ENCODE measurements around the gene FEM1A. TPM values are rescaled to one million over a fixed set of nuclear protein-coding genes. Genes with fewer than 3 reads are reported as not detected.

Gene FEM1A
- total and polyA plus RNA-seq, 9 of the 15 experiments (the other 6 are each of a cell fraction or from before 2014, with no cell fraction given) = 0.08 to 19.0 (median 6.8) TPM

DNA sequence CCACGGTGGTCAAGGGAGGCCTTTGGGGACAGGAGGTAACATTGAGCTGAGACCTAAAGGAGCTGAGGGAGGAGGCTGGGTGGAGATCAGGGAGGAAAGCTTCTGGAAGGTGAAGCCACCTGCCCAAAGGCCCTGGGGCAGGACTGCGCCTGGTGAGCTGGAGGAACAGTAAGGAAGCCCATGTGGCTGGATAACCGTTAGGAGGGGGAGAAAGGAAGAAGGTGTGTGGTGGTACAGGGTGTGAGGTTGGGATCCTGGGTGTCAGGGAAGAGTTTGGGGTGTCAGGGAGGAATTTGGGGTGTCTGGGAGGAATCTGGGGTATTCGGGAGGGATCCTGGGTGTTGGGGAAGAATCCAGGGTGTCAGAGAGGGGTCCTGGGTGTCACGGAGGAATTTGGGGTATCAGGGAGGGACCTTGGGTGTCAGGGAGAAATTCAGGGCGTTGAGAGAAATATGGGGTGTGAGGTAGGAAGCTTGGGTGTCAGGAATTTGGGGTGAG, 39.3 kb downstream of the FEM1A start (continued):
- TF ChIP-seq, protein P1, sequence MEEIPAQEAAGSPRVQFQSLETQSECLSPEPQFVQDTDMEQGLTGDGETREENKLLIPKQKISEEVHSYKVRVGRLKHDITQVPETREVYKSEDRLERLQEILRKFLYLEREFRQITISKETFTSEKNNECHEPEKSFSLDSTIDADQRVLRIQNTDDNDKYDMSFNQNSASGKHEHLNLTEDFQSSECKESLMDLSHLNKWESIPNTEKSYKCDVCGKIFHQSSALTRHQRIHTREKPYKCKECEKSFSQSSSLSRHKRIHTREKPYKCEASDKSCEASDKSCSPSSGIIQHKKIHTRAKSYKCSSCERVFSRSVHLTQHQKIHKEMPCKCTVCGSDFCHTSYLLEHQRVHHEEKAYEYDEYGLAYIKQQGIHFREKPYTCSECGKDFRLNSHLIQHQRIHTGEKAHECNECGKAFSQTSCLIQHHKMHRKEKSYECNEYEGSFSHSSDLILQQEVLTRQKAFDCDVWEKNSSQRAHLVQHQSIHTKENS (CRISPR knock-in tag; IDR thresholded peaks at IDR 0.05) = no peak
- TF ChIP-seq ZNF445 (CRISPR knock-in tag; IDR thresholded peaks at IDR 0.05; ENCODE audit: low read depth) (no peak), TRIM24 (IDR thresholded peaks at IDR 0.05) (peak in 1 of 2 experiments; percentile 65; a peak in 3 of 4 replicates), NFRKB (IDR thresholded peaks at IDR 0.05; ENCODE audit: low read depth) (no peak), ZNF444 (CRISPR knock-in tag; IDR thresholded peaks at IDR 0.05) (no peak), SMARCB1 (IDR thresholded peaks at IDR 0.05; ENCODE audit: insufficient read length, low read depth) (no peak), PTTG1 (tag; IDR thresholded peaks at IDR 0.05; ENCODE audit: low read depth) (no peak), PHF21A (IDR thresholded peaks at IDR 0.05; ENCODE audit: borderline replicate concordance, low read depth) (0 out of 2 replicates have a peak, but pooled peaks have one; percentile 18), EHMT2 (IDR thresholded peaks at IDR 0.05) (no peak), ZFX (CRISPR knock-in tag; IDR thresholded peaks at IDR 0.05) (no peak), POLR2H (tag; IDR thresholded peaks at IDR 0.05; ENCODE audit: low read depth) (no peak), RBM17 (IDR thresholded peaks at IDR 0.05; ENCODE audit: borderline replicate concordance, low read depth, low read length) (no peak), TARDBP (IDR thresholded peaks at IDR 0.05) (no peak), MBD2 (IDR thresholded peaks at IDR 0.05; ENCODE audit: borderline replicate concordance, low read depth) (no peak)
- TF ChIP-seq, protein P2, sequence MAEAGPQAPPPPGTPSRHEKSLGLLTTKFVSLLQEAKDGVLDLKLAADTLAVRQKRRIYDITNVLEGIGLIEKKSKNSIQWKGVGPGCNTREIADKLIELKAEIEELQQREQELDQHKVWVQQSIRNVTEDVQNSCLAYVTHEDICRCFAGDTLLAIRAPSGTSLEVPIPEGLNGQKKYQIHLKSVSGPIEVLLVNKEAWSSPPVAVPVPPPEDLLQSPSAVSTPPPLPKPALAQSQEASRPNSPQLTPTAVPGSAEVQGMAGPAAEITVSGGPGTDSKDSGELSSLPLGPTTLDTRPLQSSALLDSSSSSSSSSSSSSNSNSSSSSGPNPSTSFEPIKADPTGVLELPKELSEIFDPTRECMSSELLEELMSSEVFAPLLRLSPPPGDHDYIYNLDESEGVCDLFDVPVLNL (CRISPR knock-in tag; IDR thresholded peaks at IDR 0.05; ENCODE audit: low read depth) = no peak
- TF ChIP-seq, protein P3, sequence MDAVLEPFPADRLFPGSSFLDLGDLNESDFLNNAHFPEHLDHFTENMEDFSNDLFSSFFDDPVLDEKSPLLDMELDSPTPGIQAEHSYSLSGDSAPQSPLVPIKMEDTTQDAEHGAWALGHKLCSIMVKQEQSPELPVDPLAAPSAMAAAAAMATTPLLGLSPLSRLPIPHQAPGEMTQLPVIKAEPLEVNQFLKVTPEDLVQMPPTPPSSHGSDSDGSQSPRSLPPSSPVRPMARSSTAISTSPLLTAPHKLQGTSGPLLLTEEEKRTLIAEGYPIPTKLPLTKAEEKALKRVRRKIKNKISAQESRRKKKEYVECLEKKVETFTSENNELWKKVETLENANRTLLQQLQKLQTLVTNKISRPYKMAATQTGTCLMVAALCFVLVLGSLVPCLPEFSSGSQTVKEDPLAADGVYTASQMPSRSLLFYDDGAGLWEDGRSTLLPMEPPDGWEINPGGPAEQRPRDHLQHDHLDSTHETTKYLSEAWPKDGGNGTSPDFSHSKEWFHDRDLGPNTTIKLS (IDR thresholded peaks at IDR 0.05; ENCODE audit: borderline replicate concordance, low read depth) = no peak
- TF ChIP-seq, protein P4, sequence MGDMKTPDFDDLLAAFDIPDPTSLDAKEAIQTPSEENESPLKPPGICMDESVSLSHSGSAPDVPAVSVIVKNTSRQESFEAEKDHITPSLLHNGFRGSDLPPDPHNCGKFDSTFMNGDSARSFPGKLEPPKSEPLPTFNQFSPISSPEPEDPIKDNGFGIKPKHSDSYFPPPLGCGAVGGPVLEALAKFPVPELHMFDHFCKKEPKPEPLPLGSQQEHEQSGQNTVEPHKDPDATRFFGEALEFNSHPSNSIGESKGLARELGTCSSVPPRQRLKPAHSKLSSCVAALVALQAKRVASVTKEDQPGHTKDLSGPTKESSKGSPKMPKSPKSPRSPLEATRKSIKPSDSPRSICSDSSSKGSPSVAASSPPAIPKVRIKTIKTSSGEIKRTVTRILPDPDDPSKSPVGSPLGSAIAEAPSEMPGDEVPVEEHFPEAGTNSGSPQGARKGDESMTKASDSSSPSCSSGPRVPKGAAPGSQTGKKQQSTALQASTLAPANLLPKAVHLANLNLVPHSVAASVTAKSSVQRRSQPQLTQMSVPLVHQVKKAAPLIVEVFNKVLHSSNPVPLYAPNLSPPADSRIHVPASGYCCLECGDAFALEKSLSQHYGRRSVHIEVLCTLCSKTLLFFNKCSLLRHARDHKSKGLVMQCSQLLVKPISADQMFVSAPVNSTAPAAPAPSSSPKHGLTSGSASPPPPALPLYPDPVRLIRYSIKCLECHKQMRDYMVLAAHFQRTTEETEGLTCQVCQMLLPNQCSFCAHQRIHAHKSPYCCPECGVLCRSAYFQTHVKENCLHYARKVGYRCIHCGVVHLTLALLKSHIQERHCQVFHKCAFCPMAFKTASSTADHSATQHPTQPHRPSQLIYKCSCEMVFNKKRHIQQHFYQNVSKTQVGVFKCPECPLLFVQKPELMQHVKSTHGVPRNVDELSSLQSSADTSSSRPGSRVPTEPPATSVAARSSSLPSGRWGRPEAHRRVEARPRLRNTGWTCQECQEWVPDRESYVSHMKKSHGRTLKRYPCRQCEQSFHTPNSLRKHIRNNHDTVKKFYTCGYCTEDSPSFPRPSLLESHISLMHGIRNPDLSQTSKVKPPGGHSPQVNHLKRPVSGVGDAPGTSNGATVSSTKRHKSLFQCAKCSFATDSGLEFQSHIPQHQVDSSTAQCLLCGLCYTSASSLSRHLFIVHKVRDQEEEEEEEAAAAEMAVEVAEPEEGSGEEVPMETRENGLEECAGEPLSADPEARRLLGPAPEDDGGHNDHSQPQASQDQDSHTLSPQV (IDR thresholded peaks at IDR 0.05) = no peak
- TF ChIP-seq, protein P5, sequence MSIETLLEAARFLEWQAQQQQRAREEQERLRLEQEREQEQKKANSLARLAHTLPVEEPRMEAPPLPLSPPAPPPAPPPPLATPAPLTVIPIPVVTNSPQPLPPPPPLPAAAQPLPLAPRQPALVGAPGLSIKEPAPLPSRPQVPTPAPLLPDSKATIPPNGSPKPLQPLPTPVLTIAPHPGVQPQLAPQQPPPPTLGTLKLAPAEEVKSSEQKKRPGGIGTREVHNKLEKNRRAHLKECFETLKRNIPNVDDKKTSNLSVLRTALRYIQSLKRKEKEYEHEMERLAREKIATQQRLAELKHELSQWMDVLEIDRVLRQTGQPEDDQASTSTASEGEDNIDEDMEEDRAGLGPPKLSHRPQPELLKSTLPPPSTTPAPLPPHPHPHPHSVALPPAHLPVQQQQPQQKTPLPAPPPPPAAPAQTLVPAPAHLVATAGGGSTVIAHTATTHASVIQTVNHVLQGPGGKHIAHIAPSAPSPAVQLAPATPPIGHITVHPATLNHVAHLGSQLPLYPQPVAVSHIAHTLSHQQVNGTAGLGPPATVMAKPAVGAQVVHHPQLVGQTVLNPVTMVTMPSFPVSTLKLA (conservative IDR thresholded peaks at IDR 0.05) = no peak
